Activated B cell treated with CpG ODN at 0.5 μM for 24 hours (primary cell): ENCODE measurements around the gene TMEM154. TPM values are rescaled to one million over a fixed set of nuclear protein-coding genes. Genes with fewer than 3 reads are reported as not detected.
A peak's percentile ranks its signal among the peaks of the same experiment; 100 is the strongest.

ENCODE experiments used
- ATAC-seq: fragments of 200-7000 bp; cut with Tn5 transposase; one replicate; pipeline ENCODE4 v1.10.0; 2021; ENCODE audit warnings: low read depth, mild to moderate bottlenecking, moderate library complexity
- CTCF ChIA-PET: fragments of 350-600 bp; sonication (Branson Sonifier 250); formaldehyde crosslinking; loops from one replicate; lab custom pipeline; 2021; ENCODE audit warnings: antibody characterized with exemption; lab: Charles Lee
- POLR2A ChIA-PET: fragments of 350-600 bp; sonication (Branson Sonifier 250); formaldehyde crosslinking; loops from one replicate; lab custom pipeline; 2021; ENCODE audit warnings: antibody characterized with exemption; lab: Charles Lee
- DNase-seq: peaks from one replicate; pipeline ENCODE4 v3.0.0; 2022
- H3K27ac Mint-ChIP-seq: one replicate; pipeline ENCODE4 v1.8.0; 2020; ENCODE audit warnings: mixed read lengths
- H3K27me3 Mint-ChIP-seq: one replicate; pipeline ENCODE4 v1.8.0; 2021; ENCODE audit warnings: mixed read lengths
- H3K36me3 Mint-ChIP-seq: one replicate; pipeline ENCODE4 v1.8.0; 2021; ENCODE audit warnings: low read depth, mixed read lengths
- H3K4me1 Mint-ChIP-seq: one replicate; pipeline ENCODE4 v1.8.0; 2021; ENCODE audit warnings: mixed read lengths
- H3K4me3 Mint-ChIP-seq: one replicate; pipeline ENCODE4 v1.8.0; 2020; ENCODE audit warnings: mild to moderate bottlenecking, mixed read lengths
- H3K9me3 Mint-ChIP-seq: one replicate; pipeline ENCODE4 v1.8.0; 2020; ENCODE audit warnings: mixed read lengths
- CTCF ChIP-seq: fragments of 200-600 bp; IDR thresholded peaks from one replicate; pipeline ENCODE4 v1.8.0; 2022; ENCODE audit warnings: antibody characterized with exemption, mild to moderate bottlenecking
- intact Hi-C: fragments of 100-400 bp; cut with micrococcal nuclease; formaldehyde crosslinking; loops from one replicate; pipeline ENCODE4 v1.15.1; 2024
- total RNA-seq: library from RNA; stranded (reverse); gene quantifications from 2 replicates; pipeline ENCODE4 v1.2.3, GENCODE V29; 2022

TMEM154 gene
- total RNA-seq, 1 donor from 2014 or later: 59.9 TPM

- intact Hi-C loops: loop anchor here (1.0 to 10.0 kb wide), 2 partner anchors 13 to 451 kb away; no protein-coding TSS in a partner anchor
- Mint-ChIP-seq H3K27ac (peak overlapping the region; percentile 68), H3K4me3 (no peak overlapping the region), H3K36me3 (peaks cover 5% of the 10 kb centered on the region), H3K4me1 (peaks cover 47% of the 10 kb centered on the region), H3K27me3 (no peaks in the 10 kb centered on the region), H3K9me3 (no peaks in the 10 kb centered on the region)
- DNase-seq (no peak), ATAC-seq (peak; percentile 58)
- TF ChIP-seq CTCF: no peak
- CTCF ChIA-PET: interaction anchor here (0.8 to 2.1 kb wide), 6 partner anchors 10 to 183 kb away, joined by 3 to 8 read pairs (median 3); no protein-coding TSS in a partner anchor
- POLR2A ChIA-PET: interaction anchor here (0.9 to 1.8 kb wide), 8 partner anchors 9 to 45 kb away, joined by 3 to 17 read pairs (median 6); no protein-coding TSS in a partner anchor
Observed at GRCh38 chr4:152684007-152684406, 4.2 kb upstream of the TMEM154 start.

GRCh38 chr4:152682143-152682941 lies 2.5 kb upstream of the TMEM154 start:
- H3K36me3 Mint-ChIP-seq: peaks cover 8% of the 10 kb centered on the region
- H3K9me3 Mint-ChIP-seq: no peaks in the 10 kb centered on the region
- no peak overlapping the region for H3K4me3 Mint-ChIP-seq
- no peak overlapping the region for H3K27ac Mint-ChIP-seq
- no peak for ATAC-seq
- DNase-seq: no peak
- intact Hi-C loops: loop anchor here (10.0 kb wide), 1 partner anchor 452 kb away; no protein-coding TSS in a partner anchor
- ChIA-PET POLR2A (interaction anchor here (7.1 to 10.1 kb wide), 2 partner anchors 13 to 19 kb away, joined by 53 to 152 read pairs; no protein-coding TSS in a partner anchor), CTCF (interaction anchor here (2.1 kb wide), 1 partner anchor 53 kb away, joined by 8 read pairs; no protein-coding TSS in a partner anchor)
- H3K27me3 Mint-ChIP-seq: no peaks in the 10 kb centered on the region
- TF ChIP-seq CTCF: no peak
- peaks cover 60% of the 10 kb centered on the region for H3K4me1 Mint-ChIP-seq

GRCh38 chr4:152680988-152681603 lies 1.3 kb upstream of the TMEM154 start:
- H3K9me3 Mint-ChIP-seq: no peaks in the 10 kb centered on the region
- H3K4me1 Mint-ChIP-seq: peaks cover 73% of the 10 kb centered on the region
- DNase-seq: no peak
- H3K4me3 Mint-ChIP-seq: peak overlapping the region; percentile 52
- no peak for ATAC-seq
- TF ChIP-seq CTCF: no peak
- intact Hi-C loops: loop anchor here (1.0 to 10.0 kb wide), 3 partner anchors 16 to 454 kb away; no protein-coding TSS in a partner anchor
- H3K27ac Mint-ChIP-seq: peak overlapping the region; percentile 76
- CTCF ChIA-PET: no interaction called here
- POLR2A ChIA-PET: interaction anchor here (7.1 to 10.1 kb wide), 2 partner anchors 12 to 18 kb away, joined by 53 to 152 read pairs; no protein-coding TSS in a partner anchor
- H3K27me3 Mint-ChIP-seq: no peaks in the 10 kb centered on the region
- H3K36me3 Mint-ChIP-seq: peaks cover 8% of the 10 kb centered on the region

GRCh38 chr4:152678841-152679240 lies 956 bp downstream of the TMEM154 start:
- POLR2A ChIA-PET: interaction anchor here (0.7 to 10.1 kb wide), 15 partner anchors 10 to 177 kb away, joined by 3 to 152 read pairs (median 6); partner anchors contain the start of gene FBXW7
- intact Hi-C loops: loop anchor here (1.0 to 5.0 kb wide), 5 partner anchors 33 to 143 kb away; partner anchors contain the start of genes ARFIP1, FBXW7 and TIGD4
- peaks cover 19% of the 10 kb centered on the region for H3K36me3 Mint-ChIP-seq
- CTCF ChIA-PET: interaction anchor here (0.7 to 4.3 kb wide), 5 partner anchors 35 to 224 kb away, joined by 3 to 27 read pairs (median 4); no protein-coding TSS in a partner anchor
- no peak for ATAC-seq
- peaks cover 84% of the 10 kb centered on the region for H3K4me1 Mint-ChIP-seq
- no peaks in the 10 kb centered on the region for H3K27me3 Mint-ChIP-seq
- no peak for TF ChIP-seq CTCF
- H3K27ac Mint-ChIP-seq: peak overlapping the region; percentile 96
- no peak for DNase-seq
- no peaks in the 10 kb centered on the region for H3K9me3 Mint-ChIP-seq
- H3K4me3 Mint-ChIP-seq: peak overlapping the region; percentile 95
